AG04449 (cell line): Measurements from ENCODE around the gene NOB1.
A peak's percentile ranks its signal among the peaks of the same experiment; 100 is the strongest.

Experiments used
- CTCF ChIA-PET: fragments of 350-600 bp; formaldehyde crosslinking; extraction: SDS; loops from one replicate; lab custom pipeline; 2021; ENCODE audit warnings: antibody characterized with exemption; lab: Yijun Ruan, JAX
- POLR2A ChIA-PET: fragments of 400-600, 350-600 bp; formaldehyde crosslinking; extraction: SDS; loops from one replicate; lab custom pipeline; 2020; ENCODE audit warnings: antibody characterized with exemption, inconsistent platforms; lab: Yijun Ruan, JAX
- DNase-seq: peaks from one replicate; pipeline ENCODE4 v3.0.0-alpha.2; 2010; ENCODE audit warnings: low read depth, low spot score
- H3K4me3 ChIP-seq: 2 replicates; pipeline ENCODE4 v1.5.1; 2011; ENCODE audit warnings: low read depth, mild to moderate bottlenecking, control low read depth, low read length
- TF ChIP-seq, protein P1 (sequence below): IDR thresholded peaks from one replicate; pipeline ENCODE4 v1.5.1; 2011; ENCODE audit warnings: mild to moderate bottlenecking, moderate library complexity, low read length, control low read depth, inconsistent platforms; ENCODE audit not compliant: insufficient read depth; ENCODE audit errors: missing control alignments

The NOB1 gene

DNA sequence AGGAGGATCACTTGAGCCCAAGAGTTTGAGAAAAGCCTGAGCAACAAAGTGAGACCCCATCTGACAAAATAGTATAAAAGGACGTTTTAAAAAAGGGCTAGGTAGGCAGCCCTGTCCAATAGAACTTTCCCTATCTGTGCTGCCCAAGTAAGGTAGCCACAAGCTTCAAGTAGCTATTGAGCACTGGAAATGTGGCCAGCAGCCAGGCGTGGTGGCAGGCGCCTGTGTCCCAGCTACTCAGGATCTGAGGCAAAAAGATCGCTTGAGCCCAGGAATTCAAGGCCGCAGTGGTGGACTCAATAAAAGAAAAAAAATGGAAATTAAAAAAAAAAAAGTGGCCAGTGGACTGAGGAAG is 26.8 kb downstream of the NOB1 start:
- CTCF ChIA-PET, result interaction anchor here (1.4 to 9.6 kb wide), 3 partner anchors 19 to 332 kb away, joined by 6 to 69 read pairs (median 6); partner anchors contain the start of gene NOB1
- POLR2A ChIA-PET, result interaction anchor here (1.1 to 3.4 kb wide), 2 partner anchors 13 to 26 kb away, joined by 3 to 11 read pairs; partner anchors contain the start of gene NOB1
- H3K4me3 ChIP-seq, result no peak overlapping the region
- TF ChIP-seq, protein P1, sequence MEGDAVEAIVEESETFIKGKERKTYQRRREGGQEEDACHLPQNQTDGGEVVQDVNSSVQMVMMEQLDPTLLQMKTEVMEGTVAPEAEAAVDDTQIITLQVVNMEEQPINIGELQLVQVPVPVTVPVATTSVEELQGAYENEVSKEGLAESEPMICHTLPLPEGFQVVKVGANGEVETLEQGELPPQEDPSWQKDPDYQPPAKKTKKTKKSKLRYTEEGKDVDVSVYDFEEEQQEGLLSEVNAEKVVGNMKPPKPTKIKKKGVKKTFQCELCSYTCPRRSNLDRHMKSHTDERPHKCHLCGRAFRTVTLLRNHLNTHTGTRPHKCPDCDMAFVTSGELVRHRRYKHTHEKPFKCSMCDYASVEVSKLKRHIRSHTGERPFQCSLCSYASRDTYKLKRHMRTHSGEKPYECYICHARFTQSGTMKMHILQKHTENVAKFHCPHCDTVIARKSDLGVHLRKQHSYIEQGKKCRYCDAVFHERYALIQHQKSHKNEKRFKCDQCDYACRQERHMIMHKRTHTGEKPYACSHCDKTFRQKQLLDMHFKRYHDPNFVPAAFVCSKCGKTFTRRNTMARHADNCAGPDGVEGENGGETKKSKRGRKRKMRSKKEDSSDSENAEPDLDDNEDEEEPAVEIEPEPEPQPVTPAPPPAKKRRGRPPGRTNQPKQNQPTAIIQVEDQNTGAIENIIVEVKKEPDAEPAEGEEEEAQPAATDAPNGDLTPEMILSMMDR, result no peak
- DNase-seq, result no peak

DNA sequence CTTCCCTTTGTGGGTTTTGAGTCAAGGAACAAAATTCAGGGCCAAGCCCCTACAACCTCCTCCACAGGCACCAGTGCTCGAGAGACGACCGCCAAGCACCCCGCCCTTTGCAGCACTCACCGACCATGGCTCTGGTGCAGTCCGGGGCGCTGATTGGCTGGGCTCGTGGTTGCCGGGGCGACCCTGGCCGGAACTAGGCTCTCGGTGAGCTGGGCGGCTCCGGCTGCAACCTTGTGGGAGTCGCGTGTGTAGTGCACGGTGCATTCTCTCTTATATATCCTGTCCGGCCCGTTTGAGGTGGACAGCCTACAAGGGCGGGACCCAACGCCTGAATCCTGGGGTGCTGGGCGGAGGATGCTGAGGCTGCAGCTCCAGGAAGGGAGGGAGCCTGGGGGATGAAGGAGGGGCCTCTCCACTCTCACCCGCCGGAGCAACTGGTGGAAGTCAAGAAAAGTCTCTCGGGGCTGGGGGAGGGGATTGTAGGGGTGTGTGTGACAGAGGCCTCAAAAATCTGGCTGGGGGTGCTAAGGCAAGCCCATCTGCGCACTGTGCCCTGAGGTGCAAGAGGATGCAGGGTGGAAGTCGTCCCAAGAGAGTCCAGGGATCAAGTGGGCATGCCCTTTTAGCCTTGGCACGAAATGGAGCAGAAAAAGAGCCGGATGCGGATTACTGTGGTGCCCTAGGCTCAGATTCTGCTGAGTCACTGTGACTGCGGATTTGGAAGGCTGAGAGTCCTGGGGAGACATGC is 28.2 kb downstream of the NOB1 start, which contains the start of gene NQO1:
Gene NQO1, minus strand, starts transcription at position 248 of the 748 bp plus-strand sequence. Its CDS starts 121 bp downstream, at position 127.
- peak within 1 kb of the TSS; percentile 68 for H3K4me3 ChIP-seq
- peak; percentile 75 for DNase-seq
- ChIA-PET CTCF (interaction anchor here (0.7 to 9.6 kb wide), 6 partner anchors 9 to 328 kb away, joined by 3 to 69 read pairs (median 3); partner anchors contain the start of gene NOB1), POLR2A (interaction anchor here (0.6 to 3.4 kb wide), 8 partner anchors 9 to 331 kb away, joined by 3 to 11 read pairs (median 4); partner anchors contain the start of gene NOB1)
- TF ChIP-seq, protein P1, result no peak

DNA sequence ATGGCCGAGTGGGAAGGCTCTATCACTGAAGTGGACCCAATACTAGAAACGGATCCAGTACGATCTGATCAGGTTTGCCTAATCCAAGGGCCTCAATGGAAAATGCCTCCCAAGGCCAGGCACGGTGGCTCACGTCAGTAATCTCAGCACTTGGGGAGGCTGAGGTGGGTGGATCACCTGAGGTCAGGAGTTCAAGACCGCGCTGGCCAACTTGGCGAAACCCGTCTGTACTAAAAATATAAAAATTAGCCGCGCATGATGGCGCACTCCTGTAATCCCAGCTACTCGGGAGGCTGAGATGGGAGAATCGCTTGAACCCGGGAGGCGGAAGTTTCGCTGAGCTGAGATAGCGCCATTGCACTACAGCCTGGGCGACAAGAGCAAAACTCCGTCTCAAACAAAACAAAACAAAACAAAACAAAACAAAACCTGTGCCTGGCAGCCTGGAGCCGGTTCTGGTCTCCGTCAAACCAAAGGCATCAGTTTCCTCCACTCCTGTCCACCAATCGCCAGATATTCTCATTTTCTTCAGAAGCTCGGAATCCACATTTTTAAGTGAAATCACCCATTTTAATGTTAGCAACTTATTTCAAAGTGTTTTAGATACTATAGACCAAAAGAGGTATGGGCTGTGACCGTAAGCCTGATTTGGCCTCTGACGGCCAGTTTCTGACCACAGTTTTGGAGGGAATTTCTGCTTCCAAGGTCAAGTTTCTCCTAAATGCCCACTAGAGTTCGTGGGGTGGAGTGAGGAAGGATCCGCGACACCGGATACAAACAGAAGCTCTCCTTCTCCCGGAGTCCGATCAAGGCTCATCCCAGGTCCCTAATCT is 29.0 kb downstream of the NOB1 start:
- ChIA-PET POLR2A (interaction anchor here (0.6 to 3.4 kb wide), 6 partner anchors 8 to 330 kb away, joined by 3 to 11 read pairs (median 4); partner anchors contain the start of gene NOB1), CTCF (interaction anchor here (0.7 to 9.6 kb wide), 10 partner anchors 8 to 330 kb away, joined by 3 to 69 read pairs (median 4); partner anchors contain the start of gene NOB1)
- TF ChIP-seq, protein P1, result no peak
- no peak for DNase-seq
- H3K4me3 ChIP-seq, result peak overlapping the region; percentile 68

DNA sequence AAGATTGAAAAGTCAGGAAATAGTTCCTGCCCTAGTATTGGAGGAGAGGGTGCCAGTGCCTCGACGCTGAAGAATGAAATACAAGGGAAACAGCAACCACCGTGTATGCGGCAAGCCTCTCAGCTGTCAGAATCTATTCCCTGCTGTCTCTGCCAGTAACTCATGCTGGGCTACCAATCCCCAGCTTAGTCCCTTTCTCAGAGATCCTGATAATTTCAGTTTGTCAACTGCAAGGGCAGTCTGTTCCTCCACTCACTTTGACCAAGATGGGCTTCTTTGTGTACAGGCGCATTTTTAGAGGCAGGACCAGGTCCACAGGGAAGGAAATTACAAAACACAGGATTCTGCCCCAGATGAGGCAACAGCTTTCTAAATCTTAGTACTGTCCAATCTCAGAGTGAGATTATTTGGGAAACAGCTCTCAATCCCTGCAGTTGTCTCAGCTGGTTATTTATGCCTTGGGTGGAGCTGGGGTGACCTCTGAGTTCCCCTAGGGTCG is 29.7 kb downstream of the NOB1 start:
- no peak for DNase-seq
- H3K4me3 ChIP-seq, result peak overlapping the region; percentile 68
- TF ChIP-seq, protein P1, result no peak
- ChIA-PET POLR2A (no interaction called here), CTCF (interaction anchor here (1.1 to 9.6 kb wide), 6 partner anchors 12 to 329 kb away, joined by 3 to 69 read pairs (median 5); partner anchors contain the start of gene NOB1)

DNA sequence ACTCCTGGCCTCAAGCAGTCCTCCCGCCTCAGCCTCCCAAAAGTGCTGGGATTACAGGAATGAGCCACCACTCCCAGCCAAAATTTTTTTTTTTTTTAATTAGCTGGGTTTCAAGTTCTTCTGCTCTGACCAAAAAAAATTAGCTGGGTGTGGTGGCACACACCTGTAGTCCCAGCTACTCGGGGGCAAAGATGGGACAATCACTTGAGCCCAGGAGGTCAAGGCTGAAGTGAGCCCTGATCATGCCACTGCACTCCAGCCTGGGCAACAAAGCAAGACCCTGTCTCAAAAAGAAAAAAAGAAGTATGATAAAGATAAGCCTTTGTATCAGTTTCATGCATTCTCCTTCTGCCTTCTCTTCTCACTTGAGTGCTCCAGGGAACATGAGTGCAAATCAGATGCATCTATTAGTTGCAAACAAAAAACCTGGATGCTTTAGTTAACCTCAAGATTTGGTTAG is 30.3 kb downstream of the NOB1 start:
- CTCF ChIA-PET, result interaction anchor here (1.1 to 9.6 kb wide), 5 partner anchors 11 to 206 kb away, joined by 3 to 69 read pairs (median 6); partner anchors contain the start of gene NOB1
- TF ChIP-seq, protein P1, result no peak
- peak overlapping the region; percentile 18 for H3K4me3 ChIP-seq
- no peak for DNase-seq
- POLR2A ChIA-PET, result interaction anchor here (0.6 kb wide), 1 partner anchor 13 kb away, joined by 4 read pairs; no protein-coding TSS in a partner anchor
